Measurements from ENCODE around the gene CCL15. TPM values are rescaled to one million over a fixed set of nuclear protein-coding genes. Genes with fewer than 3 reads are reported as not detected.
A peak's percentile ranks its signal among the peaks of the same experiment; 100 is the strongest.
"Not testable (repeated sequence)": the region's sequence is repeated elsewhere in the genome, so short reads cannot be mapped to it uniquely, and the experiment has no call there.

Gene CCL15
- total RNA-seq, 3 donors from 2014 or later, result not detected

GRCh38 chr17:35998018-35998545, 3.3 kb downstream of the CCL15 start:
- intact Hi-C loops (cut with DNase I; ENCODE audit: low total_unique reads), result no loop called here
- H3K27ac ChIP-seq, result no peak overlapping the region
- no peak overlapping the region for H3K4me3 ChIP-seq
- no peaks in the 10 kb centered on the region for H3K27me3 ChIP-seq
- TF ChIP-seq POLR2AphosphoS5 (IDR thresholded peaks at IDR 0.05), result no peak
- TF ChIP-seq, protein P1, sequence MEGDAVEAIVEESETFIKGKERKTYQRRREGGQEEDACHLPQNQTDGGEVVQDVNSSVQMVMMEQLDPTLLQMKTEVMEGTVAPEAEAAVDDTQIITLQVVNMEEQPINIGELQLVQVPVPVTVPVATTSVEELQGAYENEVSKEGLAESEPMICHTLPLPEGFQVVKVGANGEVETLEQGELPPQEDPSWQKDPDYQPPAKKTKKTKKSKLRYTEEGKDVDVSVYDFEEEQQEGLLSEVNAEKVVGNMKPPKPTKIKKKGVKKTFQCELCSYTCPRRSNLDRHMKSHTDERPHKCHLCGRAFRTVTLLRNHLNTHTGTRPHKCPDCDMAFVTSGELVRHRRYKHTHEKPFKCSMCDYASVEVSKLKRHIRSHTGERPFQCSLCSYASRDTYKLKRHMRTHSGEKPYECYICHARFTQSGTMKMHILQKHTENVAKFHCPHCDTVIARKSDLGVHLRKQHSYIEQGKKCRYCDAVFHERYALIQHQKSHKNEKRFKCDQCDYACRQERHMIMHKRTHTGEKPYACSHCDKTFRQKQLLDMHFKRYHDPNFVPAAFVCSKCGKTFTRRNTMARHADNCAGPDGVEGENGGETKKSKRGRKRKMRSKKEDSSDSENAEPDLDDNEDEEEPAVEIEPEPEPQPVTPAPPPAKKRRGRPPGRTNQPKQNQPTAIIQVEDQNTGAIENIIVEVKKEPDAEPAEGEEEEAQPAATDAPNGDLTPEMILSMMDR (IDR thresholded peaks at IDR 0.05), result no peak
- no peak for TF ChIP-seq POLR2A (IDR thresholded peaks at IDR 0.05)
- H3K36me3 ChIP-seq, result no peaks in the 10 kb centered on the region
- no peak for DNase-seq (ENCODE audit: low spot score in 2 of 2)
- H3K9me3 ChIP-seq, result peaks cover 0 to 7% of the 10 kb centered on the region in 2 donors
- no peaks in the 10 kb centered on the region for H3K4me1 ChIP-seq

GRCh38 chr17:35995346-35995745, 6.0 kb downstream of the CCL15 start:
- H3K36me3 ChIP-seq; H3K27me3 ChIP-seq; DNase-seq (ENCODE audit: low spot score in 2 of 2); H3K4me1 ChIP-seq; H3K4me3 ChIP-seq; H3K27ac ChIP-seq; H3K9me3 ChIP-seq; intact Hi-C loops (cut with DNase I; ENCODE audit: low total_unique reads): not testable (repeated sequence)

DNA sequence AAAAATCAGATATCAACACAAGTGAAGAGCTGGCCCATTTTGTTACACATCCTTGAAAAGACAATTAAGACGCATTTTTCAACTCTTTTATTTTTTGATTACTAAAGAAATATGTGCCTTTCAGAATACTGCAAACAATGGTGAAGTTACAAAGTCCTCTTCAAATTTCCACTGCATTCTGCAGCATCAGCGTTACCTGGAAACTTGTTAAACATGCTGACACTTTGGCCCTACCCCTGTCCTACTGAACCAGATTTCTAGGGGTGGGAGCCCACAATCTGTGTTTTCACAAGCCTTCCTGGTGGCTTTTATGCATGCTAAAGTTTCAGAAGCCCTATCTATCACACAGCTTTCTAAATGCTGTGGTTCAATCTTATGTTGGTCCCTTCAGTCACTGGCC, 10.3 kb downstream of the CCL15 start:
- no peak for DNase-seq (ENCODE audit: low spot score in 2 of 2)
- no peak for TF ChIP-seq POLR2AphosphoS5 (IDR thresholded peaks at IDR 0.05)
- Histone ChIP-seq H3K9me3 (peaks cover 0 to 7% of the 10 kb centered on the region in 2 donors), H3K4me1 (no peaks in the 10 kb centered on the region), H3K27me3 (no peaks in the 10 kb centered on the region), H3K27ac (no peak overlapping the region), H3K4me3 (no peak overlapping the region), H3K36me3 (no peaks in the 10 kb centered on the region)
- intact Hi-C loops (cut with DNase I; ENCODE audit: low total_unique reads), result loop anchor here (5.0 kb wide), 1 partner anchor 676 kb away; no protein-coding TSS in a partner anchor

GRCh38 chr17:35988164-35988563, 13.2 kb downstream of the CCL15 start:
- Histone ChIP-seq H3K4me1 (no peaks in the 10 kb centered on the region), H3K27me3 (no peaks in the 10 kb centered on the region), H3K36me3 (no peaks in the 10 kb centered on the region), H3K27ac (peak overlapping the region in 1 of 2 donors; percentile 13), H3K9me3 (no peaks in the 10 kb centered on the region), H3K4me3 (no peak overlapping the region)
- DNase-seq (ENCODE audit: low spot score in 2 of 2), result no peak
- no peak for TF ChIP-seq POLR2AphosphoS5 (IDR thresholded peaks at IDR 0.05)
- no peak for TF ChIP-seq POLR2A (IDR thresholded peaks at IDR 0.05)
- intact Hi-C loops (cut with DNase I; ENCODE audit: low total_unique reads), result no loop called here

DNA sequence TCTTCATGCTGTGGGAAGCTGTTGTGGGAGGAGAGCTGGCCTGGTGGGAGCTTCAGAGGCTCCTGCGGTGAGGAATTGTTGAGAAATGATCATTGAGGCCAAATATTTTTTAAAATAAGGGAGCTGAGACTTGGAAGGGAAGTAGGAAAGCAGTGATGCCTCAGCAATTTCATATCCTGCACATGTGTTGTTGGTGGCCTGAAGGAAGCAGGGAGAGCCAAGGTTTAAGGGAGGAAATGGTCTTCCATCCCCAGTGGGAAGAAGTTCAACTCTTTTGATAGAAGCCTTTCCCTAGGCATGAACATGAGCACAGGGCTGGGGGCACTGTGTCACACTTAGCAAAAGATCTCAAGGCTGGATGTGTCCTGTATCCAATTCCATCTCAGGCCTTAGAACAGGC, 14.7 kb downstream of the CCL15 start, which contains the start of gene CCL14:
Gene CCL14, minus strand, starts transcription at position 87 of the 400 bp plus-strand sequence. Its CDS starts 80 bp downstream, at position 7.
- intact Hi-C loops (cut with DNase I; ENCODE audit: low total_unique reads), result no loop called here
- H3K4me1 ChIP-seq, result no peaks in the 10 kb centered on the region
- H3K4me3 ChIP-seq, result peak within 1 kb of the TSS; percentile 22 to 45 (median 28)
- H3K27ac ChIP-seq, result peak within 1 kb of the TSS; percentile 2 to 81
- no peaks in the 10 kb centered on the region for H3K27me3 ChIP-seq
- TF ChIP-seq POLR2A (IDR thresholded peaks at IDR 0.05) (no peak), POLR2AphosphoS5 (IDR thresholded peaks at IDR 0.05) (no peak)
- TF ChIP-seq, protein P1 (IDR thresholded peaks at IDR 0.05), result no peak
- H3K36me3 ChIP-seq, result no peaks in the 10 kb centered on the region
- H3K9me3 ChIP-seq, result no peaks in the 10 kb centered on the region
- no peak for DNase-seq (ENCODE audit: low spot score in 2 of 2)

- Histone ChIP-seq H3K27ac (no peak overlapping the region), H3K4me1 (no peaks in the 10 kb centered on the region), H3K27me3 (no peaks in the 10 kb centered on the region), H3K36me3 (no peaks in the 10 kb centered on the region), H3K4me3 (peak overlapping the region; percentile 22 to 28 (median 25)), H3K9me3 (no peaks in the 10 kb centered on the region)
- no peak for DNase-seq (ENCODE audit: low spot score in 2 of 2)
- intact Hi-C loops (cut with DNase I; ENCODE audit: low total_unique reads), result no loop called here
- TF ChIP-seq, protein P1 (IDR thresholded peaks at IDR 0.05), result no peak
- no peak for TF ChIP-seq POLR2A (IDR thresholded peaks at IDR 0.05)
- no peak for TF ChIP-seq POLR2AphosphoS5 (IDR thresholded peaks at IDR 0.05)
Measured at GRCh38 chr17:35984140-35984539, 17.2 kb downstream of the CCL15 start.

Measured in breast epithelium (tissue), 4 donors.